Ovary (tissue), 10 donors: ENCODE results near the gene COL25A1. TPM values are rescaled to one million over a fixed set of nuclear protein-coding genes. Genes with fewer than 3 reads are reported as not detected.

ENCODE experiments used
- DNase-seq, 5 donors: peaks; one replicate each; pipeline ENCODE4 v3.0.0-alpha.2; 2019 to 2020
- H3K27ac ChIP-seq, 2 donors: fragments of 200-600 bp; one replicate each; pipeline versions ENCODE4 v1.5.1 to v1.8.0; 2019 to 2022
- H3K27me3 ChIP-seq: fragments of 200-600 bp; one replicate; pipeline ENCODE4 v1.8.0; 2022
- H3K36me3 ChIP-seq: fragments of 200-600 bp; sonication (generic); one replicate; pipeline ENCODE4 v1.5.1; 2019
- H3K4me1 ChIP-seq: one replicate; pipeline ENCODE4 v1.8.1; 2013; ENCODE audit warnings: mild to moderate bottlenecking, moderate library complexity; ENCODE audit not compliant: insufficient read depth
- H3K4me3 ChIP-seq: fragments of 200-600 bp; sonication (generic); one replicate; pipeline ENCODE4 v1.5.1; 2017
- H3K9me3 ChIP-seq, 2 donors: fragments of 200-600 bp in 1 of 2; sonication (generic) in 1 of 2; one replicate each; pipeline versions ENCODE4 v1.5.1 to v1.8.1; 2013 to 2019; ENCODE audit warnings: mild to moderate bottlenecking in 1 of 2, moderate library complexity in 1 of 2
- CTCF ChIP-seq, 3 donors: fragments of 450-650 bp in 2 of 3; fragments of 200-600 bp in 1 of 3; IDR thresholded peaks; one replicate each; pipeline versions ENCODE4 v1.5.1 to v1.8.0; 2016 to 2022; ENCODE audit warnings: antibody characterized with exemption in 3 of 3, mild to moderate bottlenecking in 1 of 3
- EP300 ChIP-seq: sonication (generic); formaldehyde crosslinking; IDR thresholded peaks from one replicate; pipeline ENCODE4 v1.6.1; 2017; ENCODE audit warnings: antibody characterized with exemption
- POLR2A ChIP-seq: fragments of 450-650 bp; IDR thresholded peaks from one replicate; pipeline ENCODE4 v1.6.1; 2017; ENCODE audit warnings: antibody characterized with exemption, mild to moderate bottlenecking, moderate library complexity
- WGBS, 3 donors: extraction: QIAGEN DNeasy Blood & Tissue Kit in 1 of 3; methylation state at CpG; one replicate each; pipeline versions ENCODE4 v1.1.5 to v1.1.7; 2013 to 2017; 5-methylcytosine and 5-hydroxymethylcytosine counted together
- intact Hi-C, 4 donors: fragments of 100-400 bp; cut with DNase I; formaldehyde crosslinking; loops; one replicate each; pipeline versions ENCODE4 v1.11.0 to v1.15.1; 2022 to 2023
- long read RNA-seq, 3 donors: library from polyadenylated mRNA in 2 of 3; unstranded in 2 of 3; transcript quantifications; one replicate each; pipeline ENCODE4 v2.0.0 and lab custom pipeline, GENCODE V29; 2021 to 2026
- polyA plus RNA-seq, 2 donors: library from polyadenylated mRNA; stranded (reverse); fragments of 200-250 nt in 1 of 2; fragments of 350-450 nt in 1 of 2; fragmentation: Illumina TruSeq in 1 of 2; extraction: RNeasy Lipid Tissue Mini Kit (QIAGEN cat#74804) in 1 of 2; gene quantifications; one replicate each; pipeline ENCODE4 v1.2.3, GENCODE V29; 2013 to 2014
- total RNA-seq, 7 donors: library from RNA; depleted of rRNA in 2 of 7; stranded (reverse); fragments of >200 nt in 2 of 7; fragmentation: NEBNext Ultra II Directional in 3 of 7; extraction: Animal tissue kit (Norgen Biotek cat#: 25700) in 3 of 7; gene quantifications; one replicate each; pipeline versions ENCODE4 v1.1.0 to v1.2.4, GENCODE V29; 2016 to 2023
- donor health status: DM: no; HTN: no; CAD: no; lungs with moderate emphysema.
- donor health status: DM: no; HTN: no; CAD: no.
- donor health status: Bipolar disorder and iron deficiency.
- donor health status: DM: yes; HTN: yes; CAD: no.
- donor health status: DM: no; HTN: no; CAD: no.
- donor health status: DM: yes; HTN: yes; CAD: no.

The COL25A1 gene
- total RNA-seq (1 to 10 TPM in 1 of 7 donors, under 1 TPM in 6; 0.25 to 3.2 (median 0.77) TPM), polyA plus RNA-seq (1 to 10 TPM in 1 of 2 donors, under 1 TPM in 1; 0.56 to 1.4 TPM)
- long read RNA-seq, donor 1, result 0 reads
- long read RNA-seq, donor 2, result 0 reads
- long read RNA-seq, donor 3, result 0 reads

DNA sequence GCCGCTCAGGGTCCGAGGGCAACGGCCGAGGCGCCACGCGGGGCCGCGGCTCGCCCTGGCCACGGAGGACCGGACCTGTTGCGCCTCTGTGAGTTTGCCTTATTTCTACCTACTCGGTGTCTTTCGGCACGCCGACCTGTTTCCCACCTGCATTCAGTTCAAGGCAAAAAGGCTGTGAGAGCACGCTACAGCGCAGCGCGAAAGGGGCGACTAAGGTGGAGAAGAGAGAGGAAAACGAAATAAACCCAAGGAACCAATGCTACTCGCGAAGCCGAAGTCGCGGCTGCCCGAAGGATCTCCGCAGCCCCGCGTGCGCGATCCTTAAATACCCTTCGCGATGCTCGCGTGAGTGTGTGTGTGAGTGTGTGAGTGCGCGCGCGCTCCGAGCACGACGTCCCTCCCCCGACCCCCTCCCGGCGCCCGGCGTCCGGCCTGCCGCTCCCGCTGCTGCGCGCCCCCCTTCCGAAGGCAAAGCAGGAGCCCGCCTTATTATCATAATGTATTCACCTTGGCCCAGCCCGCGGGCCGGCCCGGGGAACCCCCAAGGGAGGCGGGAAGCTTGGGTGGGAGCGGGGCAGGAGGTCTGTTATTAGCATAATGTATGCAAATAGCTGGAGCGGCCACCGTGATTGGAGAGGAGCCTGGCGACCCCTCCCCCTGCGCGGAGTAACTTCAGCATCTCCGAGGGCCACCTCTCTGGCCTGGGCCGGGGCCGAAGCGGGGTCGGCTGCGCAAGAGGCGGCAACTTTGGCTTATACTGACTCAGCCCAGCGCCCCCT, at the start of gene COL25A1:
TSS of gene COL25A1 (minus strand) at position 298 of the 779 bp plus-strand sequence.
- H3K4me1 ChIP-seq, result peaks cover 2% of the 10 kb centered on the region
- intact Hi-C loops, result no loop called here
- WGBS, 3 donors, result 0 to 4% (median 1%) methylated on average over 56 to 76 of the region's 76 CpGs
- peak within 1 kb of the TSS; percentile 58 for H3K4me3 ChIP-seq
- no peaks in the 10 kb centered on the region for H3K36me3 ChIP-seq
- peak; percentile 34 to 68 (median 58) for DNase-seq
- no peaks in the 10 kb centered on the region for H3K9me3 ChIP-seq
- H3K27ac ChIP-seq, result peak within 1 kb of the TSS in 1 of 2 donors; percentile 28
- TF ChIP-seq POLR2A, result no peak
- no peak for TF ChIP-seq EP300
- H3K27me3 ChIP-seq, result no peaks in the 10 kb centered on the region

DNA sequence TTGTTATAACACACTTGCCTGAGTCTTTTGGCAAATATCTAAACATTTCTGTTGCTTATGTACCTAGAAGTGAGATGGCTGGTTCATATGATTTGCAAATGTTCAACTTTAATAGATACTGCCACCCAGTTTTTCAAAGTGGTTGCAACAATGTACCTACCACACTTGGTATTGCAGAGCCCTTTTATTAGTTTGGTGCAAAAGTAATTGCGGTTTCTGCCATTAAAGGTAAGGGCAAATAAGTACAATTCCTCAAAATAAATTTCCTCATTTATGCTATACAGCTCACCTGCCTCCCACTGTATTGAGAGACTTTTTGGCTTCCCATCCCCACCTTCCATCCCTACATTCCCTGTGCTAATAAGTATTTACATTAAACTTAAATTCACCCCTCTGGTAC, 47.7 kb upstream of the COL25A1 start:
- TF ChIP-seq EP300 (no peak), POLR2A (no peak), CTCF (IDR thresholded peaks at IDR 0.05) (no peak)
- Histone ChIP-seq H3K27me3 (no peaks in the 10 kb centered on the region), H3K4me1 (no peaks in the 10 kb centered on the region), H3K27ac (no peak overlapping the region), H3K9me3 (no peaks in the 10 kb centered on the region), H3K36me3 (no peaks in the 10 kb centered on the region), H3K4me3 (no peak overlapping the region)
- WGBS, 3 donors, result 95 to 96% (median 96%) methylated on average over 1 of the region's 1 CpG
- intact Hi-C loops, result no loop called here
- DNase-seq, result no peak

DNA sequence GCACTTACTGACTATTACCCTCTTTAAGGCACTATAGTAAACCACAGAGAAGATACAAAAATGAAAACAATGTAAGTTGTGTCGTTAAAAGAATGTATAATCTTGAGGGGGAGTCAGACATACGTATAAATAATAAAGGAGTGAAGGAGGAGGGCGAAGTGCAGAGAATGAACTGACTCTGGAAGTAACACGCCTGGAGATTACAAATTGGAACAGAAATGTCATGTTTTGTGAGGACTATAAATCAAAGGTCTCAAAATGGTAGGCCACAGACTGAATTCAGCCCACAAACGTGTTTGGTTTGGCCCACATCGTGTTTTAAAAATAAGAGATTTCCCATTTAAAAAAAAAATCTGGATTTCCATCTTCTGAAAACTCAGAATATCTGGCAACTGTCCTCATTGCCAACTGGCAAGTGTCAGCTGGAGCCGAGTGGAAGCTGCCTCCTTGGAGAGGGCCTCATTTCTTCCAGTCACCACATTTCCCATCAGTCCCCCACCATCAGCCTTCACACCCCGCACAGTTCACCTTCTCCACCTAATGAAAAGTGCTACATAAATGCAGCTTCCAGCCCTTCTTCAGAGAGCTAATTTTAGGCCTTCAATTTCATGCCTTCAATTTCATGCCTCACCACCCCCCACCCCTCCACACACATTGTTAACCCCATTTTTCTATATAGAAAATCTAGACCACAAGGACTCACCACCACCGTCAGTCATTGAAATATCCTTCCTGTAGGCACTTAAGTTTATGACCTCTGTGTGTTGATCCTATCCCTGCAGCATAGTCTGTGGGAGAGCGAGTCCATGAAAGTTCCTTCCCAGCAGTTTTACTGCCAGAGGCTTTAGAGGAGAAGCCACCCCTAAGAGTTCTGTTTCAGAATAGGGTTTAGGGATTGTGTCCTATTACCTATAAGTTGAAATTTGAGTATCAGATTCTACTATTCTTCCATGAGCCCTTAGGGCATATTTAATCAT, 32.0 kb upstream of the COL25A1 start:
- Histone ChIP-seq H3K27ac (no peak overlapping the region), H3K9me3 (no peaks in the 10 kb centered on the region), H3K36me3 (no peaks in the 10 kb centered on the region), H3K27me3 (no peaks in the 10 kb centered on the region), H3K4me1 (no peaks in the 10 kb centered on the region), H3K4me3 (no peak overlapping the region)
- TF ChIP-seq EP300 (no peak), POLR2A (no peak), CTCF (IDR thresholded peaks at IDR 0.05) (no peak)
- no peak for DNase-seq
- 30 to 38% (median 37%) methylated on average over 10 of the region's 10 CpGs for WGBS, 3 donors
- intact Hi-C loops, result no loop called here

- WGBS, 3 donors, result 86 to 91% (median 91%) methylated on average over 2 of the region's 2 CpGs
- Histone ChIP-seq H3K36me3 (no peaks in the 10 kb centered on the region), H3K27me3 (no peaks in the 10 kb centered on the region), H3K9me3 (no peaks in the 10 kb centered on the region), H3K4me3 (no peak overlapping the region), H3K27ac (no peak overlapping the region), H3K4me1 (no peaks in the 10 kb centered on the region)
- no peak for DNase-seq
- TF ChIP-seq POLR2A, result no peak
- no peak for TF ChIP-seq CTCF (IDR thresholded peaks at IDR 0.05)
- no peak for TF ChIP-seq EP300
- intact Hi-C loops, result no loop called here
Observed at GRCh38 chr4:109332926-109333464, 30.5 kb upstream of the COL25A1 start.
